Activated T-helper 1 cell treated with Interleukin-2 at 50 U/mL for 16 hours (primary cell): ENCODE results near the gene CAPZA3.
"Not testable (repeated sequence)": the region's sequence is repeated elsewhere in the genome, so short reads cannot be mapped to it uniquely, and the experiment has no call there.

ENCODE experiments used
- DNase-seq: peaks from one replicate; pipeline ENCODE4 v3.0.0-alpha.2; 2020; ENCODE audit warnings: low read depth

Gene CAPZA3

DNA sequence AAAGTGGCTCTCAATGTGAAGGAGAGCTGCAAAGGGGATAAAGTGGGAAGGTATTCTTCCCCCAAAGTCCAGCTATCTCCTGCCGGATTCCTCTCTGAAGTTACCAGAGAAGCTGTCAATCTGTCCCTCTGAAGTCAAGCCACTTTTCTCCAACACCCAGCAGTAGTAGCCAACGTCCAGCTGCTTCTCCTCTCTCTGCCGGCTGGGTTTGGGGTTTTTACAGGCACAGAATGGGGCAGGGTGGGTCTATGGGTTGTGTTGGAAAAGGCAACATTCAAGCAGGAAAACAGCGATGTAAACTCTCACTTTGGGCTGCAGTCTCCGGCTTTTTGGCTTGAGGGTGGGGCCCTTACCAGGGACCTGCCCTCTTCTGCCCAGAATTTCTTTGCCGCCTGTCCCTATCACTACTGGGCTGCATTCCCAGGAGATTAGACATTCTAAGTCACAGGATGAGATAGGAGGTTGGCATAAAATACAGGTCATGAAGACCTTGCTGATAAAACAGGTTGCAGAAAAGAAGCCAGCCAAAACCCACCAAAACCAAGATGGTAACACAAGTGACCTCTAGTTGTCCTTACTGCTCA lies 16.3 kb downstream of the CAPZA3 start:
- no peak for DNase-seq

DNA sequence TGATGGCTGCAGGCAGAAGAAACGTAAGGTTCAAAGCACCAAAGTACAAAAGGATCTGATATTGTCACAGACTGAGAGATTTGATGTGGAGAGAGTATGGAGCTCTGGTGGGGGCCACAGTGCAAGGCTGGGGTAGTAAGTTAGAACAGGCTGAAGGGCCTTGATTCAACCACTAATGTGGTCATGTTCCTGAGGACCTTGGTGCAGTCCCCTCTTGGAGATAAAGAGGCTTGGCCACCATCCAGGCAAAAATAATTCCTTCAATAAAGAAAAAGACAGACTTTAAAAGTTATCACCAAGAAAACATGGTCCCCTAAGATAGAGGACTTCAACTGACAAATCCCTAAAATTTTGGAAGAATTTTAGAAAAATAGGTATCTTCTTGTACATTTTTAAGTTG lies 17.4 kb downstream of the CAPZA3 start:
- DNase-seq: no peak

DNA sequence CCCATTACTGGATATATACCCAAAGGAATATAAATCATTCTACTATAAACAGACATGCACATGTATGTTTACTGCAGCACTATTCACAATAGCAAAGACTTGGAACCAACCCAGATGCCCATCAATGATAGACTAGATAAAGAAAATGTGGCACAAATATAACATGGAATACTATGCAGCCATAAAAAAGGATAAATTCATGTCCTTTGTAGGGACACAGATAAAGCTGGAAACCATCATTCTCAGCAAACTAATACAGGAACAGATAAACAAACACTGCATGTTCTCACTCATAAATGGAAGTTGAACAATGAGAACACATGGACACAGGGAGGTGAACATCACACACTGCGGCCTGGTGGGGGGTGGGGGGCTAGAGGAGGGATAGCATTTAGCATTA lies 28.6 kb downstream of the CAPZA3 start:
- not testable (repeated sequence) for DNase-seq

DNA sequence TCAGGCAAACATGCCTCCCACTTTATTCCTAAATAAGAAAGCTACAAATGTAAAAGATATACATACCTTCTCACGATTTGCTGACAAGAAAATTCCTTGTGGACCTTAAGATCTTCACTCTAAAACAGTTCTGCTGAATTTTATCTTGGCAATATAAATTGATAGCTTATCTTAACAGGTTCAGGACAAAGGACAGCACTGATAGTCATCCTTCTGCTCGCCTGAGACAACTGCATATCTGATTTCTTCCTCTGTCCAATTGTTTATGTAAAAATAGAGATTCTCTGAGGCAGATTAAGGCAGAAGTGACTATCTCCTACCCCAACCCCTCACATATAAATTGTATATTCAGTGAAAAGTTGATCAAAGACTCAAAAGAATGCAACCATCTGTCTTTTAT lies 44.9 kb downstream of the CAPZA3 start:
- DNase-seq: no peak

DNA sequence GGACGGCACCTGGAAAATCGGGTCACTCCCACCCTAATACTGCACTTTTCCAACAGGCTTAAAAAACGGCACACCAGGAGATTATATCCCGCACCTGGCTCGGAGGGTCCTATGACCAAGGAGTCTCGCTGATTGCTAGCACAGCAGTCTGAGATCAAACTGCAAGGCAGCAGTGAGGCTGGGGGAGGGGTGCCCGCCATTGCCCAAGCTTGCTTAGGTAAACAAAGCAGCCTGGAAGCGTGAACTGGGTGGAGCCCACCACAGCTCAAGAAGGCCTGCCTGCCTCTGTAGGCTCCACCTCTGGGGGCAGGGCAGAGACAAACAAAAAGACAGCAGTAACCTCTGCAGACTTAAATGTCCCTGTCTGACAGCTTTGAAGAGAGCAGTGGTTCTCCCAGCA lies 47.5 kb downstream of the CAPZA3 start:
- not testable (repeated sequence) for DNase-seq
